Lower leg skin (tissue), 3 donors: Measurements from ENCODE around the gene FNBP1L.

Source experiments
- CTCF ChIP-seq, 3 donors: fragments of 450-650 bp; IDR thresholded peaks; one replicate each; pipeline ENCODE4 v1.5.1; 2016; ENCODE audit warnings: antibody characterized with exemption in 3 of 3, mild to moderate bottlenecking in 3 of 3, moderate library complexity in 2 of 3
- POLR2A ChIP-seq, 2 donors: fragments of 450-650 bp; IDR thresholded peaks; one replicate each; pipeline ENCODE4 v1.6.1; 2016 to 2017; ENCODE audit warnings: antibody characterized with exemption in 2 of 2, mild to moderate bottlenecking in 1 of 2, moderate library complexity in 1 of 2

GRCh38 chr1:93443454-93443853 is 4.5 kb upstream of the FNBP1L start:
- TF ChIP-seq CTCF (IDR thresholded peaks at IDR 0.05) (no peak), POLR2A (IDR thresholded peaks at IDR 0.05) (no peak)
